Adrenal gland (tissue), 12 donors: ENCODE data around the gene NXN. TPM values are rescaled to one million over a fixed set of nuclear protein-coding genes. Genes with fewer than 3 reads are reported as not detected.

Experiments
- DNase-seq, 7 donors: peaks; one replicate each; pipeline ENCODE4 v3.0.0-alpha.2; 2019 to 2020
- H3K27ac ChIP-seq, 5 donors: fragments of 200-600 bp; sonication (generic) in 4 of 5; 1 replicate in 3 of 5; 2 replicates in 2 of 5; pipeline versions ENCODE4 v1.5.1 to v1.8.0; 2016 to 2020; ENCODE audit warnings: mild to moderate bottlenecking in 1 of 5
- H3K27me3 ChIP-seq: fragments of 200-600 bp; 2 replicates; pipeline ENCODE4 v1.8.0; 2021
- H3K36me3 ChIP-seq, 2 donors: fragments of 200-600 bp; replicated peaks in 1 of 2; 1 replicate in 1 of 2; 2 replicates in 1 of 2; pipeline versions ENCODE4 v1.5.1 to v1.8.0; 2018 to 2022
- H3K4me1 ChIP-seq, 2 donors: fragments of 200-600 bp; replicated peaks in 1 of 2; 1 replicate in 1 of 2; 2 replicates in 1 of 2; pipeline versions ENCODE4 v1.5.1 to v1.8.0; 2018 to 2021
- H3K4me3 ChIP-seq, 4 donors: fragments of 200-600 bp; sonication (generic) in 3 of 4; one replicate each; pipeline ENCODE4 v1.5.1; 2016 to 2018
- H3K9me3 ChIP-seq, 3 donors: fragments of 200-600 bp; sonication (generic) in 1 of 3; replicated peaks in 1 of 3; 1 replicate in 2 of 3; 2 replicates in 1 of 3; pipeline versions ENCODE4 v1.5.1 to v1.8.0; 2016 to 2021
- POLR2A ChIP-seq, 2 donors: fragments of 450-650 bp; IDR thresholded peaks; one replicate each; pipeline ENCODE4 v1.6.1; 2017; ENCODE audit warnings: antibody characterized with exemption in 2 of 2, mild to moderate bottlenecking in 2 of 2, moderate library complexity in 1 of 2
- WGBS, 4 donors: extraction: QIAGEN DNeasy Blood & Tissue Kit in 2 of 4; methylation state at CpG; one replicate each; pipeline versions ENCODE4 v1.1.5 to v1.1.7; 2013 to 2017; 5-methylcytosine and 5-hydroxymethylcytosine counted together
- intact Hi-C, 2 donors: fragments of 100-400 bp; cut with DNase I; formaldehyde crosslinking; loops; one replicate each; pipeline versions ENCODE4 v1.14.1 to v1.15.0; 2022 to 2023
- polyA plus RNA-seq, 3 donors: library from polyadenylated mRNA; stranded (reverse); fragments of 200-250 nt in 2 of 3; fragments of 350-450 nt in 1 of 3; fragmentation: Illumina TruSeq in 1 of 3; extraction: RNeasy Lipid Tissue Mini Kit (QIAGEN cat#74804) in 1 of 3; gene quantifications; one replicate each; pipeline ENCODE4 v1.2.3, GENCODE V29; 2013 to 2014
- total RNA-seq, 9 donors: library from RNA; depleted of rRNA in 4 of 9; stranded (reverse); fragments of >200 nt in 4 of 9; fragments of 120-200 nt in 1 of 9; fragmentation: NEBNext Ultra II Directional in 1 of 9; extraction: Animal tissue kit (Norgen Biotek cat#: 25700) in 1 of 9; gene quantifications; one replicate each; pipeline versions ENCODE4 v1.1.0 to v1.2.4, GENCODE V29; 2013 to 2023
- TF ChIP-seq, protein P1 (sequence below), 6 experiments: fragments of 450-650 bp in 4 of 6; fragments of 200-600 bp in 2 of 6; sonication (generic) in 1 of 6; IDR thresholded peaks; 1 replicate in 5 of 6; 2 replicates in 1 of 6; pipeline versions ENCODE4 v1.5.1 to v1.8.0; 2016 to 2021; ENCODE audit warnings: antibody characterized with exemption in 6 of 6, mild to moderate bottlenecking in 2 of 6, moderate library complexity in 1 of 6
- donor health status: healthy with polysubstance abuse.
- donor health status: Bipolar disorder and iron deficiency.
- donor health status: DM: yes; HTN: yes; CAD: no.
- donor health status: DM: no; HTN: no; CAD: no.
- donor health status: DM: no; HTN: no; CAD: no.
- donor health status: DM: yes; HTN: yes; CAD: no.

The NXN gene
- total and polyA plus RNA-seq, 12 donors: 3.6 to 24.7 (median 10.9) TPM

DNA sequence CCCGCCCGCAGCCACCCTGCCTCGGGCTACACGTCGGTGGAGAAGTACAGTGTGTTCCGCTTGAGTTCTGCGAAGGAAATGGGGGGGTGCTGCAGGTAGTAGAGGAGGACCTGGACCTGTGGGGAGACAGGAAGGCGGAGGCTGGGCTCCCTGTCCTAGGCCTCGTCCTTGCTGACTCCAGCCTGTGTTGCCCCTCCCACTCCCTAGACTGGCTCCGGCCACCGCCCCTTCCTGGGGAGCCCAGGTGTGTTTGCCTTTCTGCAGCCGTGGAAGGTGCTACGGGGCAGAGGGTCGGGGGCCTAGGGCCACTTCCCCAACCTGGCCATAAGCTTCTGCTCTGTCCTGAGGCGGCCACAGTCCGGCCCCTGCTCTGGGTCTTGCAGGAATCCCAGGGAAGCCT lies 26.5 kb upstream of the NXN start:
- Histone ChIP-seq H3K9me3 (no peaks in the 10 kb centered on the region), H3K4me1 (peaks cover 32 to 54% of the 10 kb centered on the region in 2 donors), H3K27me3 (no peaks in the 10 kb centered on the region), H3K36me3 (peaks cover 0 to 63% of the 10 kb centered on the region in 2 donors), H3K4me3 (peak overlapping the region in 1 of 4 donors; percentile 25), H3K27ac (peak overlapping the region; percentile 44 to 96 (median 74))
- DNase-seq: peak in 5 of 7 donors; percentile 37 to 70 (median 55)
- intact Hi-C loops: loop anchor here (5.0 kb wide), 2 partner anchors 41 to 51 kb away; no protein-coding TSS in a partner anchor
- 40 to 49% (median 45%) methylated on average over 6 to 16 of the region's 16 CpGs for WGBS, 4 donors
- no peak for TF ChIP-seq POLR2A (IDR thresholded peaks at IDR 0.05)
- TF ChIP-seq, protein P1, sequence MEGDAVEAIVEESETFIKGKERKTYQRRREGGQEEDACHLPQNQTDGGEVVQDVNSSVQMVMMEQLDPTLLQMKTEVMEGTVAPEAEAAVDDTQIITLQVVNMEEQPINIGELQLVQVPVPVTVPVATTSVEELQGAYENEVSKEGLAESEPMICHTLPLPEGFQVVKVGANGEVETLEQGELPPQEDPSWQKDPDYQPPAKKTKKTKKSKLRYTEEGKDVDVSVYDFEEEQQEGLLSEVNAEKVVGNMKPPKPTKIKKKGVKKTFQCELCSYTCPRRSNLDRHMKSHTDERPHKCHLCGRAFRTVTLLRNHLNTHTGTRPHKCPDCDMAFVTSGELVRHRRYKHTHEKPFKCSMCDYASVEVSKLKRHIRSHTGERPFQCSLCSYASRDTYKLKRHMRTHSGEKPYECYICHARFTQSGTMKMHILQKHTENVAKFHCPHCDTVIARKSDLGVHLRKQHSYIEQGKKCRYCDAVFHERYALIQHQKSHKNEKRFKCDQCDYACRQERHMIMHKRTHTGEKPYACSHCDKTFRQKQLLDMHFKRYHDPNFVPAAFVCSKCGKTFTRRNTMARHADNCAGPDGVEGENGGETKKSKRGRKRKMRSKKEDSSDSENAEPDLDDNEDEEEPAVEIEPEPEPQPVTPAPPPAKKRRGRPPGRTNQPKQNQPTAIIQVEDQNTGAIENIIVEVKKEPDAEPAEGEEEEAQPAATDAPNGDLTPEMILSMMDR (IDR thresholded peaks at IDR 0.05): no peak

DNA sequence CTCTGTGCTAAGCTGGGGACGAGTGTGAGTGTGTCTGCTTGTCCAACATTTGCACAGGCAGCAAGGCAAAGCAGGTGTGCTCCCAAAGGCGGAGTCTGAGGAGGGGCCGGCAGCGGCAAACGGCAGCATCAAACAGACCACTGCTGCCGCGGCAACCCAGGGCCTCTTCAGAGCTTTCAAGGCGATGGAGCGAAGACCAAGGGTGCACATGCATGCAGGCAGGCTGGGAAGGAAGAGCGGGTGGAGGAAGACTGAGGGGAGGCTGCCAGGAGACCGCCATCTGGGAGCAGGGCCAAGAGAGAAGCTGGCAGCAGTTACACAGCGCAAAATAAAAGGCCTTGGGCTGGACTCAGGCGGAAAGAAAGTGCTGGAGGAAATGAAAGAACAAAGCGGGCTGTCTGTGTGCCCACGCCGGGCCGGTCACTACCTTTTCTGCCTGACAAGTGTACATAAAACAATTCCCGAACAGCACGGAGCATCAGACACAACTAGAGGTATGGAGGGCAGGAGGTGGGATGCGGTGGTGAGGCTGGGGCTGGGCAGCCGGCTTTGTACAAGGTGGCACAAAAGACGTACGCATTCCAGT lies 25.9 kb upstream of the NXN start:
- Histone ChIP-seq H3K4me1 (peaks cover 32 to 60% of the 10 kb centered on the region in 2 donors), H3K9me3 (no peaks in the 10 kb centered on the region), H3K4me3 (peak overlapping the region in 1 of 4 donors; percentile 25), H3K27me3 (no peaks in the 10 kb centered on the region), H3K27ac (peak overlapping the region; percentile 44 to 96 (median 74)), H3K36me3 (peaks cover 0 to 63% of the 10 kb centered on the region in 2 donors)
- intact Hi-C loops: loop anchor here (5.0 kb wide), 2 partner anchors 42 to 52 kb away; no protein-coding TSS in a partner anchor
- TF ChIP-seq, protein P1 (IDR thresholded peaks at IDR 0.05): no peak
- TF ChIP-seq POLR2A (IDR thresholded peaks at IDR 0.05): peak in 1 of 2 donors; percentile 48
- WGBS, 4 donors: 18 to 22% (median 20%) methylated on average over 21 to 23 of the region's 23 CpGs
- DNase-seq: peak; percentile 81 to 90 (median 88)

GRCh38 chr17:1004769-1005295 lies 25.3 kb upstream of the NXN start:
- TF ChIP-seq POLR2A (IDR thresholded peaks at IDR 0.05): no peak
- TF ChIP-seq, protein P1 (IDR thresholded peaks at IDR 0.05): no peak
- Histone ChIP-seq H3K4me3 (no peak overlapping the region), H3K27me3 (no peaks in the 10 kb centered on the region), H3K9me3 (no peaks in the 10 kb centered on the region), H3K27ac (peak overlapping the region; percentile 4 to 96 (median 74)), H3K36me3 (peaks cover 0 to 63% of the 10 kb centered on the region in 2 donors), H3K4me1 (peaks cover 32 to 63% of the 10 kb centered on the region in 2 donors)
- WGBS, 4 donors: 61 to 74% (median 68%) methylated on average over 10 to 13 of the region's 13 CpGs
- DNase-seq: peak in 1 of 7 donors; percentile 39
- intact Hi-C loops: loop anchor here (5.0 kb wide), 2 partner anchors 42 to 52 kb away; no protein-coding TSS in a partner anchor

- H3K27me3 ChIP-seq: no peaks in the 10 kb centered on the region
- 34 to 54% (median 41%) methylated on average over 9 to 30 of the region's 30 CpGs for WGBS, 4 donors
- H3K9me3 ChIP-seq: no peaks in the 10 kb centered on the region
- intact Hi-C loops: no loop called here
- no peak overlapping the region for H3K4me3 ChIP-seq
- peak overlapping the region; percentile 4 to 96 (median 74) for H3K27ac ChIP-seq
- DNase-seq: peak; percentile 54 to 84 (median 71)
- TF ChIP-seq, protein P1 (IDR thresholded peaks at IDR 0.05): no peak
- TF ChIP-seq POLR2A (IDR thresholded peaks at IDR 0.05): peak in 1 of 2 donors; percentile 46
- H3K4me1 ChIP-seq: peaks cover 32 to 63% of the 10 kb centered on the region in 2 donors
- peaks cover 0 to 62% of the 10 kb centered on the region in 2 donors for H3K36me3 ChIP-seq
Measured at GRCh38 chr17:1003972-1004768, 24.6 kb upstream of the NXN start.
